ENCODE results near the gene RNF43.

The RNF43 gene

DNA sequence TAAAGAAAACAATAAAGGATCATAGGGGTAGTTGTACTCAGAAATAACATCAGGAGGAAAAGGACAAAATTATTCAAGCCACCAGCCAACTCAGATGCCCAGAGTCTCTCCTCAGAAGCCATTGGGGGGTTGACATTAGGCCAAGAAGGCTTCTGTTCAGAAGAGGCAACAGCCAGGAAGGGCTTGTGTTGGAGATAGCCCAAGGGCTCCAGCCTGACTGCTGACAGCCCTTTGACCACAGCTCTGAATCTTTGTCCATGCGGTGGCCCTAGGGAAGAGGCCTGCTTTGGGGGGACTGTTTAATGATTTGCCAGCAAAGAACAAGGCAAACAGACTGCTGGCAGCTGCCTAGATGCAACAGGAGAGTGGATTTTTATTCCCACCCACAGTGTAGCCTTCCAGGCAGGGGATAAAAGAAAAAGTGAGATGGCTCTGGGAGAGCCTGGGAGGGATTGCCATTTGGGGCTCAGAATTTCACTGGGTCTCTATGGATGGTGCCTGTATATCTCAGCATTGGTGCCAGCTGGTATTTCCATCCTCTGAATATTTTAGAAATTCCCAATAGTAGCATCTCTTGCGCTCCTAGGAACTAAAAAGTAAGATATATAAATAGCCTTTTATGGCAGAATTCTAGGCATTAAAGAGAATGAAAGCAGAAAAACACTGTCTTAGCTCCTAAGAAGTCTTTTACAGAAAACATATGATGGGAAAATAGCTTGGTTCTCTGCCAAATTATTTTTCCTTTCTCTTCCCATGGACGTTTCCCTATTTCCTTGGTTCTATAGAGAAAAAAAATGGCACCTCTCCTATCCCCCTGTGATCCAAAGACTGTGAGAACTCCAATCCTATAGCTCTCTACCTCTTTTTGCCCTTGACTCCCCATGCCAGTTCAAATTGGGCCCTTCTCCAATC is 36.0 kb downstream of the RNF43 start:
- no peak for DNase-seq (ENCODE audit: low read depth)

DNA sequence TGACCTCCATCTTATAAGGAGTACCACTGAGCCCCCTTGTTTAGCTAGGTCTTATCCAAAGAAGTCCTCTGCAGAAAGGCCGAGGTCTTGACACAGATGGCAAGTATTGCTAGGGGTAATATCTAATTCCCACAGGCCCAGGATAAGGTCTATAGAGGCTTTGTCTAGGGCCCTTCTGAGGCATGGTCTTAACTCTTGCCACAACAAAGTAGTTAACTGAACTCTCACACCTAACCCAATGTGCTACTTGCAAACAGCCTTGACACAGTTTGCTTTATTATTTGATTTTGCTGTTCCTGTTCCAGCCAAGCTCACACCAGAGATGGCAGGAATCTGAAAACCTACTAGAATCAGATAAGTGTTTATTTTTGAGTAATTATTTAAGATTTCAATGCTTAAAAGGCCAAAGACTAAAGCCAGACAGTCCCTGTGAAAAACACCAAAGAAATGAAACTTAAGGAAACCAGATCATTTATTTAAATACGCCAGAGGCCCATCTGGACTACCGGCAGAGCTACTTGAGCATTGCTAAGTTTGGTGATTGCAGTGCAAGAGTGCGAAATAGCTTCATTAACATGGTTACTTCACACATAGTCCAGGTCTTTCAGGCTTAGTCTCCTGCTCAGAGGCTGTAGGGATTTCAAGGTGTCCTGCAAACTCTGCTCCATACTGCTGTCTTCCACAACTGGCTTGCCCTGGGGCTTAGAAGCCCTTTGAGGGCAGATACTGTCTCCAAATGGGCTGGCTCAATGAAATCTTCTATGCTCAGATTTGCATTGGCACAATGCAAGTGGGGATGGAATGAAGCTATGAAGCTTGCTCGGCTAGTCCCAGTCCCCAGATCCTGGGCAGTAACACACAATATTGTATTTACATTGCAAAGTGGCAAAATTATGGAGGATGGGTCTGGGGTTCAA is 36.9 kb downstream of the RNF43 start:
- DNase-seq (ENCODE audit: low read depth) = no peak

GRCh38 chr17:58379511-58379824 is 37.9 kb downstream of the RNF43 start:
- DNase-seq (ENCODE audit: low read depth) = no peak

- DNase-seq (ENCODE audit: low read depth) = no peak
Observed at GRCh38 chr17:58378733-58379510, 38.4 kb downstream of the RNF43 start.

DNA sequence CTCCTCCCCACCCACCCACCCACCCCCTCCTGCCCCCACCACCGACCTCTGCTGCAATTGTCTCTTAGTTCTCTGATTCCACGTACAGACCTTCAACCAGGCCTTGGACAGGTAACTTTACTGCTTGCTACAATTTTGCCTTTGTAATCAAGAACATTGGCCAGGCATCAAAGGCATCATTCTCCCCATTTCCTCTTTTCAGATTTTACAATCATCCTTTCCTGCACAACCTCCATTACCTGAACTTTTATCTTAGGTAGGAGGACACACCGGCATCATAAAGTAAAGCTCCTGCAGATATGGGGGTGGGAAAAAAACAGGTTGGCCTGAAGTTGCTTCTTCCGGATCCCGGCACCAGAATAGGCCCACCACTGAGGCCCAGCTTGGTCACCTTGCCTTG is 39.7 kb downstream of the RNF43 start:
- no peak for DNase-seq (ENCODE audit: low read depth)

DNA sequence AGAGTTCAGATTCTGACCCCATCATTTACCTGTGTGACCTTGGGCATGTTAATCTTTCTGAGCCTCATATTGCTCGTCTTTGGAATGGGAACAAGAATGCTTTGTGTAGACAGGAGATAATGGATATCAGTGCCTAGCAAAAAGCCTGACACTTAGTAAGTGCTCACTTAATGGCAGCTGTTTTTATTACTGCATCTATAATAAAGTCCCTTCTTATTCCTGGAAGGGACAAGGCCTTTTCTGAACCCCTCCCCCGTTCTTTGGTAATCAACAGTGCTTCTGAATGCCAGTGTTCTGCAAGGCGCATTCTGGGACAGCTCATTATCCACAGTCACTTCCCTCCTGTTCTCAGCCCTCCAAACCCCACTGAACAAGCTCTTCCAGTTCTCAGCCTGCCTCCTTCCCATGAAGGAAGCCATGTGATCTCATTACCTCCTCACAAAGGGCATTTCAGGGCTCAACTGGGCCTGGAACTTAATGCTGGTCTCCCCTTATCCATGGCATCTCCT is 40.2 kb downstream of the RNF43 start:
- DNase-seq (ENCODE audit: low read depth) = no peak

DNA sequence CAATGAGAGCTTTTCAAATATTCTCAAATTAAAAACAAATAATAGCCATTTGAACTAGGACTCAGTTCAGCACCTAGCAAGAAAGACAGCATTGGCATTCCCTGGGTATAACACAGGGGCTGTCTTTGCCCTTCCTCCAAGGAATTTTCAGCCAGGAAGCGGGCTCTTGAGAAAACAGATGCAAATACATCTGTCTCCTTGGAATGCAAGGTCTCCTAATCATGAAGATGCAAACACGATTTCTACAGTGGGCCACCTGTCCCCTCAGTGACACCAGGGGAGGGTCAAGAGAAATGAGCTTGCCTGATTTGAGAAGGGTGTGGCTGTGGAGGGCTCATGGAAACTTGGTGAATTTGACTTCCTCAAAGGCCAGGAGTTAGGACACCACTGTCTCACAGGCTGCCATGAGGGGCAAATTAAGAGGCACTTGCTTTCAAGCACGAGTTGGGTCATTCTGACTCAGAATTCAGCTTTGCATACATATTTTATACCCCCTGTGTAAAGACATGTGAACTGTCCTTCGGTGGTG is 40.8 kb downstream of the RNF43 start:
- no peak for DNase-seq (ENCODE audit: low read depth)

GRCh38 chr17:58375811-58376210 is 41.5 kb downstream of the RNF43 start:
- no peak for DNase-seq (ENCODE audit: low read depth)

- no peak for DNase-seq (ENCODE audit: low read depth)
Observed at GRCh38 chr17:58375256-58375655, 42.1 kb downstream of the RNF43 start.

DNA sequence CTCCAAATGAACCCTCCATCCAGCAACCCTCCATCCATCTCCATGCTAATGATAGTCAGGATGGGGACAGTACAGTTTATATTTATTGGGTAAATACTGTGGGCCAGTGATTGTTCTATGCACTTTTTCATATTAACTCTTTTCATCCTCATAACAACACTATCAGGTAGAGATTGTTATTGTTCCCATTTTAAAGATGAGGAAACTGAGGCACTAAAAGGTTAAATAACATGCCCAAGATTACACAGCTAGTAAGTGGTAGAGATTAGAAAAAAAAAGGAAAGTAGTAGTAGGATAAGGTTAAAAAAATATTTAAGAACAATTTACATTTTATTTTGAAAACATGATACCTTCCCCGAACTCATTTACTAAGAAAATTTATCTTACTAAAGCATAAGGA is 43.4 kb downstream of the RNF43 start:
- no peak for DNase-seq (ENCODE audit: low read depth)

DNA sequence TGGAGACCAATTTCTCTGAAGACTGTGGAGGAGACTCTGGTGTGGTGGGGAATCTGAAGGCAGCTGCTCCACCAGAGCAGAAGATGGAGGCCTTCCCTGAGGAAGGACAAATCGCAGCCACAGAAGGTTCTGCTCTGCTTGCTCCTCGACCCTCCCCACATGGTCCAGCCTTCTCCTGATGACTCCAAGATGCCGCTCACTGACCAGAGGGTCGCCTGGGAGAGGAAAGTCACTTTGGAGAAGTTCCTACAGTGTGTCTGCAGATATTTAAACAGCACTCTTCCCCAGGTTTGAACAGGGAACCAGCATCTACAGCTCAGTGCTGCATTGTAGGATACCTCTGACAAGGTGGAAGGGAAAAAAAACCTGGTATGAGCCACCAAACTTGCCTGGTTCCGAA is 44.3 kb downstream of the RNF43 start:
- DNase-seq (ENCODE audit: low read depth) = no peak

- no peak for DNase-seq (ENCODE audit: low read depth)
Observed at GRCh38 chr17:58371300-58371950, 45.9 kb downstream of the RNF43 start.

DNA sequence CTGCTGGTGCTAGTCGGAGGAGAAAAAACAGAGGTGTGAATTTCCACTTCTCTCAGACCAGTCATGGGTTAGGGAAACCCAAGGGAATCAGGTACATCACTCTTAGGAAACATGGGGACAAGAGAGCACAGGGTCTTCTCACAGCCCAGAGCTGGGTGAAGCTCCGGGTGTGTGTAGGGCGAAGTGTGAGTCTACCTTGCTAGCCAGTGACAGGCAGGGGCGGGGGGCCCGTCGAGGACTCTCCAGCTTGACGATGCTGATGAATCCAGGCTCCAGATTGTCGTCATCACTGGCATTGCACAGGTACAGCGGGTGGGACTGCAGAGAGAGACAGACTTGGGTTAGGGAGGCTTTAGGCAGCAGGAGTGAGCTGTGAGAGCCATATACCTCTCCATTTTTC is 46.6 kb downstream of the RNF43 start:
- no peak for DNase-seq (ENCODE audit: low read depth)

GRCh38 chr17:58370309-58370708 is 47.0 kb downstream of the RNF43 start:
- DNase-seq (ENCODE audit: low read depth) = no peak

DNA sequence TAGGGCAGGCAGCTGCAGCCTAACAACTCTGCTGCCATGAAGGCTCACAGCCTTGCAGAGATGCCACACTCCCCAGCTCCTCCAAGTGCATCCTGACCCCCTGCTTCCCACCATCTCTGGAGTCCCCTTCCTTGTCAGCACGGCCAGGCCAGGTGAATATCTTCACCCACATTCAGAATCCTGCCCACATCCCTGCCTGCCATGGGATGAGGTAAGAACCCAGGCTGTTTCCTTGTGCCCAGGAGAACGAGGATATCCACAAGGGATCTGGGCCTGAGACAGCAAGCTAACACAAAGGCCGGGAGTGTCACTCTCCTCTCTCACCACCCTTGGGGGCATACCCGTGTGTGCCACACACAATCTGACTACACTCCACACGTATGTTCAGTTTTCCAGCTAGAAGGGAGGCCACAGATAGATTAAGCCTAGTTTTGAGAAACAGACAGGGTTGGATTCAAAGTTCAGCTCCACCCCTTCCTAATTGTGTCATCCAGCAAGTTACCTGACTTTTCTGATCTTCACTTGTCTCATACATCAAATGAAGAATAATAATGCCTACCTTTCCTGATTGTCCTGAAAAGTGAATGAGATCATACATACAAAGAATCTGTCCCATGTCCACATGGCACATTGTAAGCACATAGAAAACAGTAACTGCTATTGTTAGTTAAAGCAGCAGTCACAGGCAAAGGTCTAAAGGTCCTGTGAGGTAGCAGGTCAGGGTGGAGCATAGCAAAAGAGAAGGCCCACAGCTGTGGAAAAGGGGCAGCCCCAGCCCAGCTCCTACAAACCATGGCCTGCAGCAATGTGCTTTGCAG is 47.9 kb downstream of the RNF43 start:
- no peak for DNase-seq (ENCODE audit: low read depth)

DNA sequence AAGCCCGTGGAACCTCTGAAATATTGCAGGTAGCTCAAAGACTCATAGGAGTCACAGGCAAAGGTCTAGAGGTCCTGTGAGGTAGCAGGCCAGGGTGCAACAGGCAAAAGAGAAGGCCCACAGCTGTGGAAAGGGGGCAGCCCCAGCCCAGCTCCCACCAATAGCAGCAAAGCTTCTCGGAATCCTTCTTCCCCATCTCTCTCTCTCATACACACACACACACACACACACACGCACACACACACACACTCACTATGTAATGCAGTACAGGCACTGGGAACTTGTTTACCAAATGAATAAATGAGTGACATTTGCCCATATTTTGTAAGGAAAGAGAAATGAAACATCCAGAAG is 48.5 kb downstream of the RNF43 start:
- DNase-seq (ENCODE audit: low read depth) = no peak
